HL-60 (cell line): Measurements from ENCODE around the gene CORO2A.
"Not testable (repeated sequence)": the region's sequence is repeated elsewhere in the genome, so short reads cannot be mapped to it uniquely, and the experiment has no call there.

Experiments
- DNase-seq, 2 experiments: peaks; one replicate each; pipeline ENCODE4 v3.0.0-alpha.2; 2010 to 2020; ENCODE audit warnings: low read depth in 1 of 2, low spot score in 1 of 2
- H3K27ac ChIP-seq: fragments of 250-450 bp; sonication (Bioruptor Pico); replicated peaks from 2 replicates; pipeline ENCODE4 v1.5.1; 2020; ENCODE audit warnings: mild to moderate bottlenecking, moderate library complexity
- H3K27me3 ChIP-seq: fragments of 250-450 bp; sonication (Bioruptor Pico); 2 replicates; pipeline ENCODE4 v1.5.1; 2021; ENCODE audit warnings: mild to moderate bottlenecking, moderate library complexity; ENCODE audit not compliant: insufficient read depth, poor library complexity, severe bottlenecking
- H3K4me3 ChIP-seq: replicated peaks from 2 replicates; pipeline ENCODE4 v1.5.1; 2011; ENCODE audit warnings: mild to moderate bottlenecking, control low read depth, low read length; ENCODE audit not compliant: insufficient read depth
- CTCF ChIP-seq: IDR thresholded peaks from one replicate; pipeline ENCODE4 v1.5.1; 2011; ENCODE audit warnings: low read length, control low read depth, inconsistent platforms; ENCODE audit not compliant: insufficient read depth
- GABPA ChIP-seq: IDR thresholded peaks from 2 replicates; pipeline ENCODE4 v1.6.1; 2012; ENCODE audit warnings: low read depth
- POLR2AphosphoS5 ChIP-seq: IDR thresholded peaks from 2 replicates; pipeline ENCODE4 v1.6.1; 2012; ENCODE audit warnings: low read depth
- REST ChIP-seq: IDR thresholded peaks from 2 replicates; pipeline ENCODE4 v1.6.1; 2012; ENCODE audit warnings: low read depth; ENCODE audit not compliant: insufficient replicate concordance
- SPI1 ChIP-seq: IDR thresholded peaks from 2 replicates; pipeline ENCODE4 v1.6.1; 2012; ENCODE audit warnings: low read depth, mild to moderate bottlenecking, borderline replicate concordance

CORO2A gene

GRCh38 chr9:98124637-98125426 lies 67.6 kb downstream of the CORO2A start:
- Histone ChIP-seq H3K27ac (no peak overlapping the region), H3K27me3 (no peaks in the 10 kb centered on the region), H3K4me3 (no peak overlapping the region)
- DNase-seq = no peak
- TF ChIP-seq POLR2AphosphoS5 = no peak
- no peak for TF ChIP-seq REST
- TF ChIP-seq CTCF = no peak
- no peak for TF ChIP-seq GABPA
- TF ChIP-seq SPI1 = no peak

GRCh38 chr9:98124091-98124490 lies 68.3 kb downstream of the CORO2A start:
- DNase-seq, H3K27ac ChIP-seq, H3K4me3 ChIP-seq, H3K27me3 ChIP-seq: not testable (repeated sequence)

- DNase-seq = peak in 1 of 2 experiments; percentile 66
- Histone ChIP-seq H3K27me3 (no peaks in the 10 kb centered on the region), H3K27ac (peak overlapping the region; percentile 96), H3K4me3 (no peak overlapping the region)
- TF ChIP-seq SPI1 (peak; percentile 80), CTCF (no peak)
Observed at GRCh38 chr9:98121058-98121457, 71.4 kb downstream of the CORO2A start.

GRCh38 chr9:98120476-98120875 lies 72.0 kb downstream of the CORO2A start:
- Histone ChIP-seq H3K27me3 (no peaks in the 10 kb centered on the region), H3K27ac (peak overlapping the region; percentile 96), H3K4me3 (no peak overlapping the region)
- TF ChIP-seq CTCF (no peak), POLR2AphosphoS5 (no peak), GABPA (no peak), REST (no peak), SPI1 (no peak)
- no peak for DNase-seq
